Measurements from ENCODE around the gene FBL. TPM values are rescaled to one million over a fixed set of nuclear protein-coding genes. Genes with fewer than 3 reads are reported as not detected.
A peak's percentile ranks its signal among the peaks of the same experiment; 100 is the strongest.

FBL gene
- total RNA-seq, 2 donors from 2014 or later = 513 to 639 TPM

- Mint-ChIP-seq H3K4me3 (no peak overlapping the region), H3K27me3 (no peaks in the 10 kb centered on the region), H3K27ac (no peak overlapping the region), H3K9me3 (no peaks in the 10 kb centered on the region), H3K36me3 (ENCODE audit: low read depth) (peaks cover 66% of the 10 kb centered on the region), H3K4me1 (peaks cover 18% of the 10 kb centered on the region)
- ATAC-seq (replicated peaks) = no peak
Measured at GRCh38 chr19:39828015-39828653, 18.0 kb downstream of the FBL start.

GRCh38 chr19:39827216-39827615 lies 19.0 kb downstream of the FBL start:
- Mint-ChIP-seq H3K27me3 (no peaks in the 10 kb centered on the region), H3K27ac (no peak overlapping the region), H3K4me1 (peaks cover 9% of the 10 kb centered on the region), H3K4me3 (no peak overlapping the region), H3K36me3 (ENCODE audit: low read depth) (peaks cover 58% of the 10 kb centered on the region), H3K9me3 (no peaks in the 10 kb centered on the region)
- ATAC-seq (replicated peaks) = no peak

GRCh38 chr19:39826311-39826945 lies 19.8 kb downstream of the FBL start:
- H3K36me3 Mint-ChIP-seq (ENCODE audit: low read depth) = peaks cover 50% of the 10 kb centered on the region
- H3K9me3 Mint-ChIP-seq = no peaks in the 10 kb centered on the region
- no peak overlapping the region for H3K27ac Mint-ChIP-seq
- no peak overlapping the region for H3K4me3 Mint-ChIP-seq
- H3K27me3 Mint-ChIP-seq = no peaks in the 10 kb centered on the region
- peaks cover 4% of the 10 kb centered on the region for H3K4me1 Mint-ChIP-seq
- ATAC-seq (replicated peaks) = no peak

GRCh38 chr19:39825531-39826076 lies 20.6 kb downstream of the FBL start:
- no peaks in the 10 kb centered on the region for H3K27me3 Mint-ChIP-seq
- H3K4me3 Mint-ChIP-seq = no peak overlapping the region
- no peaks in the 10 kb centered on the region for H3K9me3 Mint-ChIP-seq
- H3K36me3 Mint-ChIP-seq (ENCODE audit: low read depth) = peaks cover 42% of the 10 kb centered on the region
- H3K4me1 Mint-ChIP-seq = peaks cover 4% of the 10 kb centered on the region
- H3K27ac Mint-ChIP-seq = no peak overlapping the region
- no peak for ATAC-seq (replicated peaks)

- H3K36me3 Mint-ChIP-seq (ENCODE audit: low read depth) = peaks cover 37% of the 10 kb centered on the region
- no peak overlapping the region for H3K4me3 Mint-ChIP-seq
- H3K27ac Mint-ChIP-seq = no peak overlapping the region
- H3K27me3 Mint-ChIP-seq = no peaks in the 10 kb centered on the region
- H3K4me1 Mint-ChIP-seq = peaks cover 4% of the 10 kb centered on the region
- ATAC-seq (replicated peaks) = no peak
- no peaks in the 10 kb centered on the region for H3K9me3 Mint-ChIP-seq
Measured at GRCh38 chr19:39825093-39825463, 21.1 kb downstream of the FBL start.

- Mint-ChIP-seq H3K4me3 (no peak overlapping the region), H3K36me3 (ENCODE audit: low read depth) (peaks cover 30% of the 10 kb centered on the region), H3K27ac (no peak overlapping the region), H3K27me3 (no peaks in the 10 kb centered on the region), H3K9me3 (no peaks in the 10 kb centered on the region), H3K4me1 (peaks cover 4% of the 10 kb centered on the region)
- ATAC-seq (replicated peaks) = peak; percentile 99
Measured at GRCh38 chr19:39824143-39825092, 21.8 kb downstream of the FBL start.

GRCh38 chr19:39823686-39824085 lies 22.5 kb downstream of the FBL start:
- Mint-ChIP-seq H3K36me3 (ENCODE audit: low read depth) (peaks cover 23% of the 10 kb centered on the region), H3K27ac (no peak overlapping the region), H3K4me3 (no peak overlapping the region), H3K4me1 (peaks cover 4% of the 10 kb centered on the region), H3K27me3 (no peaks in the 10 kb centered on the region), H3K9me3 (no peaks in the 10 kb centered on the region)
- ATAC-seq (replicated peaks) = no peak

- H3K9me3 Mint-ChIP-seq = no peaks in the 10 kb centered on the region
- no peak overlapping the region for H3K27ac Mint-ChIP-seq
- no peak for ATAC-seq (replicated peaks)
- H3K27me3 Mint-ChIP-seq = no peaks in the 10 kb centered on the region
- H3K4me3 Mint-ChIP-seq = no peak overlapping the region
- H3K4me1 Mint-ChIP-seq = peaks cover 7% of the 10 kb centered on the region
- peaks cover 19% of the 10 kb centered on the region for H3K36me3 Mint-ChIP-seq (ENCODE audit: low read depth)
Measured at GRCh38 chr19:39820696-39821095, 25.5 kb downstream of the FBL start.

GRCh38 chr19:39819786-39820185 lies 26.4 kb downstream of the FBL start:
- Mint-ChIP-seq H3K36me3 (ENCODE audit: low read depth) (peaks cover 22% of the 10 kb centered on the region), H3K27me3 (no peaks in the 10 kb centered on the region), H3K4me1 (peaks cover 8% of the 10 kb centered on the region), H3K4me3 (no peak overlapping the region), H3K9me3 (no peaks in the 10 kb centered on the region), H3K27ac (peak overlapping the region; percentile 0)
- ATAC-seq (replicated peaks) = no peak

- H3K36me3 Mint-ChIP-seq (ENCODE audit: low read depth) = peaks cover 22% of the 10 kb centered on the region
- H3K27ac Mint-ChIP-seq = no peak overlapping the region
- peaks cover 8% of the 10 kb centered on the region for H3K4me1 Mint-ChIP-seq
- H3K9me3 Mint-ChIP-seq = no peaks in the 10 kb centered on the region
- ATAC-seq (replicated peaks) = no peak
- H3K4me3 Mint-ChIP-seq = no peak overlapping the region
- no peaks in the 10 kb centered on the region for H3K27me3 Mint-ChIP-seq
Measured at GRCh38 chr19:39818626-39819097, 27.5 kb downstream of the FBL start.

- peaks cover 8% of the 10 kb centered on the region for H3K4me1 Mint-ChIP-seq
- H3K9me3 Mint-ChIP-seq = no peaks in the 10 kb centered on the region
- H3K36me3 Mint-ChIP-seq (ENCODE audit: low read depth) = peaks cover 22% of the 10 kb centered on the region
- no peaks in the 10 kb centered on the region for H3K27me3 Mint-ChIP-seq
- H3K4me3 Mint-ChIP-seq = no peak overlapping the region
- ATAC-seq (replicated peaks) = no peak
- H3K27ac Mint-ChIP-seq = no peak overlapping the region
Measured at GRCh38 chr19:39817888-39818561, 28.2 kb downstream of the FBL start.

GRCh38 chr19:39816287-39817048 lies 29.7 kb downstream of the FBL start:
- Mint-ChIP-seq H3K9me3 (no peaks in the 10 kb centered on the region), H3K27ac (peak overlapping the region; percentile 71)
- no peak for ATAC-seq (replicated peaks)

GRCh38 chr19:39814595-39814994 lies 31.6 kb downstream of the FBL start:
- no peak for ATAC-seq (replicated peaks)
- H3K36me3 Mint-ChIP-seq (ENCODE audit: low read depth) = peaks cover 22% of the 10 kb centered on the region
- H3K4me1 Mint-ChIP-seq = peaks cover 8% of the 10 kb centered on the region
- H3K4me3 Mint-ChIP-seq = no peak overlapping the region
- H3K9me3 Mint-ChIP-seq = no peaks in the 10 kb centered on the region
- H3K27me3 Mint-ChIP-seq = no peaks in the 10 kb centered on the region
- no peak overlapping the region for H3K27ac Mint-ChIP-seq

More at GRCh38 chr19:39816287-39817048, 29.7 kb downstream of the FBL start:
- no peak overlapping the region for H3K4me3 Mint-ChIP-seq
- peaks cover 8% of the 10 kb centered on the region for H3K4me1 Mint-ChIP-seq
- H3K27me3 Mint-ChIP-seq = no peaks in the 10 kb centered on the region
- H3K36me3 Mint-ChIP-seq (ENCODE audit: low read depth) = peaks cover 22% of the 10 kb centered on the region

Data from activated T-helper 17 cell treated with anti-CD3 and anti-CD28 coated beads, Interleukin-2, amount 50 U/mL, for 72 hours (primary cell).